GM12864 (cell line): ENCODE results near the gene GCH1.
A peak's percentile ranks its signal among the peaks of the same experiment; 100 is the strongest.

Experiments used
- DNase-seq: peaks from one replicate; pipeline ENCODE4 v3.0.0-alpha.2; 2011; ENCODE audit warnings: low read depth
- H3K4me3 ChIP-seq: 2 replicates; pipeline ENCODE4 v1.5.1; 2011; ENCODE audit warnings: mild to moderate bottlenecking, low read depth, low read length, control low read depth
- CTCF ChIP-seq: IDR thresholded peaks from 2 replicates; pipeline ENCODE4 v1.5.1; 2011; ENCODE audit warnings: low read depth, mild to moderate bottlenecking, moderate library complexity, low read length, control low read depth, inconsistent platforms; ENCODE audit errors: missing control alignments

The GCH1 gene

GRCh38 chr14:54902521-54903420, at the start of gene GCH1:
TSS of gene GCH1 (minus strand) at chr14:54902826. CDS start at chr14:54902663, 163 bp downstream.
- TF ChIP-seq CTCF = peak; percentile 30
- H3K4me3 ChIP-seq = peak within 1 kb of the TSS; percentile 84
- DNase-seq = no peak

GRCh38 chr14:54947230-54947629, 44.6 kb upstream of the GCH1 start:
- DNase-seq = no peak
- no peak overlapping the region for H3K4me3 ChIP-seq
- TF ChIP-seq CTCF = no peak

- TF ChIP-seq CTCF = no peak
- DNase-seq = no peak
- no peak overlapping the region for H3K4me3 ChIP-seq
Observed at GRCh38 chr14:54946500-54946899, 43.9 kb upstream of the GCH1 start.

- TF ChIP-seq CTCF = no peak
- no peak for DNase-seq
- no peak overlapping the region for H3K4me3 ChIP-seq
Observed at GRCh38 chr14:54944737-54945391, 42.2 kb upstream of the GCH1 start.

- TF ChIP-seq CTCF = no peak
- peak; percentile 3 for DNase-seq
- no peak overlapping the region for H3K4me3 ChIP-seq
Observed at GRCh38 chr14:54942913-54943312, 40.3 kb upstream of the GCH1 start.

- no peak for DNase-seq
- no peak overlapping the region for H3K4me3 ChIP-seq
- no peak for TF ChIP-seq CTCF
Observed at GRCh38 chr14:54936816-54937215, 34.2 kb upstream of the GCH1 start.
